ENCODE data around the gene SLC6A1.

SLC6A1 gene

GRCh38 chr3:11004563-11004962 lies 12.0 kb downstream of the SLC6A1 start:
- no peak overlapping the region for H3K4me3 ChIP-seq (ENCODE audit: low read depth, low read length)
- ChIA-PET CTCF (interaction anchor here (0.7 kb wide), 1 partner anchor 58 kb away, joined by 3 read pairs; no protein-coding TSS in a partner anchor), POLR2A (no interaction called here)
- TF ChIP-seq CTCF (IDR thresholded peaks at IDR 0.05; ENCODE audit: insufficient read depth, low read length, missing control alignments) = no peak
- DNase-seq (ENCODE audit: low read depth, low spot score) = no peak

GRCh38 chr3:11005686-11006256 lies 13.2 kb downstream of the SLC6A1 start:
- ChIA-PET CTCF (interaction anchor here (2.4 kb wide), 1 partner anchor 23 kb away, joined by 5 read pairs; no protein-coding TSS in a partner anchor), POLR2A (no interaction called here)
- TF ChIP-seq CTCF (IDR thresholded peaks at IDR 0.05; ENCODE audit: insufficient read depth, low read length, missing control alignments) = no peak
- no peak overlapping the region for H3K4me3 ChIP-seq (ENCODE audit: low read depth, low read length)
- DNase-seq (ENCODE audit: low read depth, low spot score) = no peak

GRCh38 chr3:11006986-11007933 lies 14.7 kb downstream of the SLC6A1 start:
- ChIA-PET CTCF (interaction anchor here (0.7 to 2.4 kb wide), 2 partner anchors 24 to 27 kb away, joined by 4 to 5 read pairs; no protein-coding TSS in a partner anchor), POLR2A (no interaction called here)
- TF ChIP-seq CTCF (IDR thresholded peaks at IDR 0.05; ENCODE audit: insufficient read depth, low read length, missing control alignments) = no peak
- DNase-seq (ENCODE audit: low read depth, low spot score) = no peak
- H3K4me3 ChIP-seq (ENCODE audit: low read depth, low read length) = no peak overlapping the region

GRCh38 chr3:11009898-11010297 lies 17.4 kb downstream of the SLC6A1 start:
- TF ChIP-seq CTCF (IDR thresholded peaks at IDR 0.05; ENCODE audit: insufficient read depth, low read length, missing control alignments) = no peak
- POLR2A ChIA-PET = no interaction called here

GRCh38 chr3:11010426-11011165 lies 18.0 kb downstream of the SLC6A1 start:
- TF ChIP-seq CTCF (IDR thresholded peaks at IDR 0.05; ENCODE audit: insufficient read depth, low read length, missing control alignments) = no peak
- no peak overlapping the region for H3K4me3 ChIP-seq (ENCODE audit: low read depth, low read length)
- ChIA-PET POLR2A (no interaction called here), CTCF (interaction anchor here (1.0 to 1.2 kb wide), 2 partner anchors 28 to 50 kb away, joined by 3 to 4 read pairs; no protein-coding TSS in a partner anchor)
- no peak for DNase-seq (ENCODE audit: low read depth, low spot score)

More at GRCh38 chr3:11009898-11010297, 17.4 kb downstream of the SLC6A1 start:
- no peak for DNase-seq (ENCODE audit: low read depth, low spot score)
- H3K4me3 ChIP-seq (ENCODE audit: low read depth, low read length) = no peak overlapping the region
- CTCF ChIA-PET = interaction anchor here (1.0 to 1.2 kb wide), 2 partner anchors 28 to 50 kb away, joined by 3 to 4 read pairs; no protein-coding TSS in a partner anchor
